IMR-90 (cell line): Measurements from ENCODE around the gene CHST8. TPM values are rescaled to one million over a fixed set of nuclear protein-coding genes. Genes with fewer than 3 reads are reported as not detected.

ENCODE experiments used
- ATAC-seq: fragments of 200-7000 bp; cut with Tn5 transposase; 2 replicates; pipeline ENCODE4 v1.9.1; 2020; ENCODE audit warnings: low read depth, mild to moderate bottlenecking, moderate library complexity
- BruUV-seq: library from RNA; stranded (reverse); fragments of 400-500 nt; replicated peaks from 2 replicates; lab custom pipeline; 2021; lab: Mats Ljungman, UMichigan
- CTCF ChIA-PET: fragments of 300-600 bp; formaldehyde crosslinking; extraction: SDS; loops from one replicate; lab custom pipeline; 2021; ENCODE audit warnings: antibody characterized with exemption; lab: Yijun Ruan, JAX
- POLR2A ChIA-PET: fragments of 300-600 bp; sonication (Branson Sonifier 250); formaldehyde crosslinking; loops from one replicate; lab custom pipeline; 2022; ENCODE audit warnings: antibody characterized with exemption; ENCODE audit not compliant: unreplicated experiment; lab: Charles Lee
- DNase-seq: peaks from one replicate; pipeline ENCODE4 v3.0.0; 2013
- H2AFZ ChIP-seq: replicated peaks from 2 replicates; pipeline ENCODE3; 2013; ENCODE audit warnings: low read length, mild to moderate bottlenecking; ENCODE audit not compliant: poor library complexity
- H2AK5ac ChIP-seq: 2 replicates; pipeline ENCODE4 v1.6.1; 2013; ENCODE audit warnings: low read depth, low read length, inconsistent platforms
- H2AK9ac ChIP-seq: replicated peaks from 2 replicates; pipeline ENCODE3; 2013; ENCODE audit warnings: mild to moderate bottlenecking, low read depth, low read length, moderate library complexity; ENCODE audit not compliant: poor library complexity
- H2BK120ac ChIP-seq: 2 replicates; pipeline ENCODE4 v1.6.1; 2013; ENCODE audit warnings: low read depth, low read length, inconsistent platforms
- H2BK15ac ChIP-seq: 3 replicates; pipeline ENCODE4 v1.6.1; 2013; ENCODE audit warnings: low read depth, low read length, inconsistent platforms
- H2BK20ac ChIP-seq: 2 replicates; pipeline ENCODE4 v1.6.1; 2013; ENCODE audit warnings: low read depth, mild to moderate bottlenecking, inconsistent platforms, low read length, moderate library complexity
- H2BK5ac ChIP-seq: 2 replicates; pipeline ENCODE4 v1.6.1; 2013; ENCODE audit warnings: mild to moderate bottlenecking, low read depth, low read length, inconsistent platforms; ENCODE audit not compliant: poor library complexity, severe bottlenecking
- H3K14ac ChIP-seq: replicated peaks from 2 replicates; pipeline ENCODE4 v1.6.1; 2013; ENCODE audit warnings: low read depth, low read length, inconsistent platforms
- H3K18ac ChIP-seq: 2 replicates; pipeline ENCODE4 v1.6.1; 2013; ENCODE audit warnings: low read depth, low read length, control low read depth
- H3K23ac ChIP-seq: 2 replicates; pipeline ENCODE4 v1.6.1; 2013; ENCODE audit warnings: low read depth, low read length, inconsistent platforms
- H3K27ac ChIP-seq: 2 replicates; pipeline ENCODE4 v1.5.1; 2013; ENCODE audit warnings: mild to moderate bottlenecking, control low read depth, low read length; ENCODE audit not compliant: insufficient read depth
- H3K27me3 ChIP-seq: 2 replicates; pipeline ENCODE4 v1.6.1; 2013; ENCODE audit warnings: low read length; ENCODE audit not compliant: control insufficient read depth, insufficient read depth
- H3K36me3 ChIP-seq: 2 replicates; pipeline ENCODE4 v1.6.1; 2013; ENCODE audit warnings: low read length, mixed read lengths; ENCODE audit not compliant: control insufficient read depth, insufficient read depth
- H3K4ac ChIP-seq: 2 replicates; pipeline ENCODE4 v1.6.1; 2013; ENCODE audit warnings: low read depth, low read length, inconsistent platforms
- H3K4me1 ChIP-seq: 2 replicates; pipeline ENCODE4 v1.6.1; 2013; ENCODE audit warnings: low read length, mixed read lengths; ENCODE audit not compliant: control insufficient read depth, insufficient read depth
- H3K4me2 ChIP-seq: 2 replicates; pipeline ENCODE4 v1.6.1; 2013; ENCODE audit warnings: low read depth, mild to moderate bottlenecking, control low read depth, low read length, moderate library complexity
- H3K4me3 ChIP-seq: 2 replicates; pipeline ENCODE4 v1.5.1; 2013; ENCODE audit warnings: low read depth, mild to moderate bottlenecking, control low read depth, low read length, moderate library complexity; ENCODE audit not compliant: insufficient read depth
- H3K56ac ChIP-seq: 2 replicates; pipeline ENCODE4 v1.6.1; 2013; ENCODE audit warnings: low read length, inconsistent platforms; ENCODE audit not compliant: insufficient read depth; ENCODE audit errors: extremely low read depth
- H3K79me1 ChIP-seq, 2 experiments: 2 replicates each; pipeline ENCODE4 v1.6.1; 2013; ENCODE audit warnings: low read length in 2 of 2, inconsistent platforms in 1 of 2, low read depth in 1 of 2
- H3K9ac ChIP-seq: 2 replicates; pipeline ENCODE4 v1.6.1; 2013; ENCODE audit warnings: low read depth, low read length, control low read depth
- H3K9me1 ChIP-seq: 2 replicates; pipeline ENCODE4 v1.6.1; 2013; ENCODE audit warnings: low read length, inconsistent platforms; ENCODE audit not compliant: insufficient read depth
- H3K9me3 ChIP-seq: 2 replicates; pipeline ENCODE4 v1.6.1; 2013; ENCODE audit warnings: low read length; ENCODE audit not compliant: control insufficient read depth, insufficient read depth
- H4K20me1 ChIP-seq: 2 replicates; pipeline ENCODE4 v1.6.1; 2013; ENCODE audit warnings: low read length, inconsistent platforms; ENCODE audit not compliant: insufficient read depth
- H4K5ac ChIP-seq: 2 replicates; pipeline ENCODE4 v1.6.1; 2013; ENCODE audit warnings: mild to moderate bottlenecking, low read depth, low read length, control low read depth
- H4K8ac ChIP-seq, 2 experiments: 2 replicates each; pipeline ENCODE4 v1.6.1; 2013; ENCODE audit warnings: low read depth in 2 of 2, low read length in 2 of 2, control low read depth in 1 of 2, inconsistent platforms in 1 of 2
- H4K91ac ChIP-seq: 2 replicates; pipeline ENCODE4 v1.6.1; 2013; ENCODE audit warnings: low read depth, low read length, inconsistent platforms; ENCODE audit not compliant: insufficient read depth
- BHLHE40 ChIP-seq: fragments of 150-350 bp; IDR thresholded peaks from 2 replicates; pipeline ENCODE4 v1.6.1; 2016; ENCODE audit warnings: mild to moderate bottlenecking, low read depth, low read length
- CEBPB ChIP-seq: IDR thresholded peaks from 2 replicates; pipeline ENCODE4 v1.6.1; 2012; ENCODE audit warnings: low read depth, low read length, improper control_type of control experiment
- CHD1 ChIP-seq: IDR thresholded peaks from 2 replicates; pipeline ENCODE4 v1.6.1; 2012; ENCODE audit warnings: low read depth, low read length, improper control_type of control experiment
- CTCF ChIP-seq: conservative IDR thresholded peaks from 2 replicates; pipeline ENCODE4 v1.5.1; 2012; ENCODE audit warnings: mild to moderate bottlenecking, low read depth, low read length, improper control_type of control experiment
- ELK1 ChIP-seq: fragments of 150-350 bp; IDR thresholded peaks from 2 replicates; pipeline ENCODE4 v1.6.1; 2016; ENCODE audit warnings: low read depth, mild to moderate bottlenecking, low read length, moderate library complexity, borderline replicate concordance
- FOS ChIP-seq: fragments of 150-350 bp; IDR thresholded peaks from 2 replicates; pipeline ENCODE4 v1.6.1; 2016; ENCODE audit warnings: low read depth, low read length
- MAFK ChIP-seq: IDR thresholded peaks from 2 replicates; pipeline ENCODE4 v1.6.1; 2012; ENCODE audit warnings: low read depth, low read length, improper control_type of control experiment
- MAZ ChIP-seq: IDR thresholded peaks from 2 replicates; pipeline ENCODE4 v1.6.1; 2012; ENCODE audit warnings: low read depth, mild to moderate bottlenecking, low read length, improper control_type of control experiment, moderate library complexity, borderline replicate concordance
- MXI1 ChIP-seq: IDR thresholded peaks from 2 replicates; pipeline ENCODE4 v1.6.1; 2012; ENCODE audit warnings: low read depth, mild to moderate bottlenecking, low read length, moderate library complexity, borderline replicate concordance
- NFE2L2 ChIP-seq: fragments of 150-350 bp; IDR thresholded peaks from 2 replicates; pipeline ENCODE4 v1.6.1; 2016; ENCODE audit warnings: low read depth, mild to moderate bottlenecking, low read length
- POLR2A ChIP-seq: IDR thresholded peaks from 2 replicates; pipeline ENCODE4 v1.6.1; 2012; ENCODE audit warnings: mild to moderate bottlenecking, low read depth, low read length
- RAD21 ChIP-seq: IDR thresholded peaks from 2 replicates; pipeline ENCODE4 v1.6.1; 2012; ENCODE audit warnings: low read length, improper control_type of control experiment
- RCOR1 ChIP-seq: IDR thresholded peaks from 2 replicates; pipeline ENCODE4 v1.6.1; 2012; ENCODE audit warnings: mild to moderate bottlenecking, low read length, improper control_type of control experiment; ENCODE audit not compliant: insufficient replicate concordance
- RFX5 ChIP-seq: IDR thresholded peaks from 2 replicates; pipeline ENCODE4 v1.8.0; 2012; ENCODE audit warnings: low read depth, mild to moderate bottlenecking, low read length, moderate library complexity
- SMC3 ChIP-seq: fragments of 150-350 bp; IDR thresholded peaks from 2 replicates; pipeline ENCODE4 v1.6.1; 2016; ENCODE audit warnings: low read depth, mild to moderate bottlenecking, antibody characterized with exemption, low read length, moderate library complexity
- USF2 ChIP-seq: fragments of 150-350 bp; IDR thresholded peaks from 2 replicates; pipeline ENCODE4 v1.6.1; 2017; ENCODE audit warnings: mild to moderate bottlenecking, antibody characterized with exemption, low read length, low read depth
- WGBS, 2 experiments: methylation state at CpG; one replicate each; pipeline versions ENCODE4 v1.1.5 to v1.1.7; 2013; ENCODE audit warnings: missing lambda C conversion rate in 2 of 2; ENCODE audit not compliant: insufficient read length in 1 of 2; ENCODE audit errors: extremely low coverage in 2 of 2; 5-methylcytosine and 5-hydroxymethylcytosine counted together
- dilution Hi-C: fragments of 300-500 bp; cut with HindIII; formaldehyde crosslinking; loops from one replicate; pipeline ENCODE4 v1.14.3; 2018; ENCODE audit warnings: low sequenced_read_pairs; ENCODE audit not compliant: unreplicated experiment
- in situ Hi-C: fragments of 300-500 bp; cut with MboI; formaldehyde crosslinking; loops from 3 replicates; pipeline ENCODE4 v1.14.3; 2019; ENCODE audit warnings: low sequenced_read_pairs, inconsistent platforms, mixed read lengths
- intact Hi-C: fragments of 100-400 bp; cut with micrococcal nuclease; formaldehyde crosslinking; loops from 2 replicates; pipeline ENCODE4 v1.10.0; 2022
- polyA plus RNA-seq, 3 experiments: library from polyadenylated mRNA; depleted of rRNA; stranded (reverse); fragments of >200 nt; gene quantifications; 2 replicates each; pipeline ENCODE4 v1.2.3, GENCODE V29; 2012; ENCODE audit warnings: low replicate concordance in 1 of 3
- total RNA-seq: library from RNA; depleted of rRNA; stranded (reverse); fragments of >200 nt; gene quantifications from 2 replicates; pipeline ENCODE4 v1.2.3, GENCODE V29; 2012

Gene CHST8
- total and polyA plus RNA-seq, 2 of the 4 experiments (the other 2 are of a cell fraction) = not detected

- Histone ChIP-seq H2BK5ac (no peak overlapping the region), H3K4me1 (no peaks in the 10 kb centered on the region), H4K20me1 (no peaks in the 10 kb centered on the region), H3K9me1 (no peaks in the 10 kb centered on the region), H3K4me2 (no peak overlapping the region), H2AK9ac (no peak overlapping the region), H2AFZ (no peak overlapping the region), H3K27me3 (no peaks in the 10 kb centered on the region), H2BK20ac (no peak overlapping the region), H3K9ac (no peak overlapping the region), H3K4ac (no peak overlapping the region), H3K14ac (no peak overlapping the region), H4K5ac (no peak overlapping the region), H3K56ac (no peak overlapping the region), H2BK120ac (no peak overlapping the region), H4K91ac (no peak overlapping the region), H3K9me3 (no peaks in the 10 kb centered on the region), H2AK5ac (no peak overlapping the region), H3K23ac (no peak overlapping the region), H4K8ac (no peak overlapping the region), H3K18ac (no peak overlapping the region), H3K27ac (no peak overlapping the region), H3K4me3 (no peak overlapping the region), H2BK15ac (no peak overlapping the region), H3K79me1 (no peaks in the 10 kb centered on the region), H3K36me3 (no peaks in the 10 kb centered on the region)
- in situ Hi-C loops = no loop called here
- TF ChIP-seq CHD1 (no peak), USF2 (no peak), MAFK (no peak), MAZ (no peak), CTCF (no peak), RFX5 (no peak), RCOR1 (no peak), BHLHE40 (no peak), CEBPB (no peak), ELK1 (no peak), NFE2L2 (no peak), POLR2A (no peak), SMC3 (no peak), MXI1 (no peak), FOS (no peak), RAD21 (no peak)
- dilution Hi-C loops = no loop called here
- no peak for ATAC-seq
- intact Hi-C loops = no loop called here
- POLR2A ChIA-PET = no interaction called here
- DNase-seq = no peak
- no TSS peak for BruUV-seq
- CTCF ChIA-PET = no interaction called here
- WGBS, 2 experiments = no CpG with 5 or more reads among the region's 1 CpG
Measured at GRCh38 chr19:33609353-33609752, 12.4 kb upstream of the CHST8 start.
